H1 (cell line): ENCODE results near the gene RASEF. TPM values are rescaled to one million over a fixed set of nuclear protein-coding genes. Genes with fewer than 3 reads are reported as not detected.

Experiments
- CTCF ChIA-PET: fragments of 300-600 bp; sonication (Branson Sonifier 250); formaldehyde crosslinking; loops from one replicate; lab custom pipeline; 2021; ENCODE audit not compliant: partially characterized antibody; lab: Charles Lee
- POLR2A ChIA-PET: fragments of 300-600 bp; sonication (Branson Sonifier 250); formaldehyde crosslinking; loops from one replicate; lab custom pipeline; 2021; ENCODE audit warnings: inconsistent platforms; ENCODE audit not compliant: partially characterized antibody; lab: Charles Lee
- DNase-seq, 2 experiments: peaks; one replicate each; pipeline versions ENCODE4 v3.0.0 to v3.0.0-alpha.2; 2010 to 2022; ENCODE audit warnings: low spot score in 2 of 2, low read depth in 1 of 2, mixed read lengths in 1 of 2
- FAIRE-seq: peaks from 2 replicates; lab custom pipeline; 2011; peaks lifted over from hg19 to GRCh38; lab: Jason Lieb, UNC
- H2AFZ ChIP-seq: 2 replicates; pipeline ENCODE4 v1.8.1; 2012; ENCODE audit warnings: low read length, inconsistent platforms
- H2AK5ac ChIP-seq: 2 replicates; pipeline ENCODE4 v1.6.1; 2013; ENCODE audit warnings: low read depth, low read length
- H2BK120ac ChIP-seq: replicated peaks from 2 replicates; pipeline ENCODE3; 2013; ENCODE audit warnings: low read depth, low read length, inconsistent platforms
- H2BK12ac ChIP-seq: 2 replicates; pipeline ENCODE4 v1.6.1; 2013; ENCODE audit warnings: low read depth, low read length
- H2BK15ac ChIP-seq: 2 replicates; pipeline ENCODE4 v1.6.1; 2013; ENCODE audit warnings: low read length
- H2BK20ac ChIP-seq: 2 replicates; pipeline ENCODE4 v1.6.1; 2013; ENCODE audit warnings: low read length
- H2BK5ac ChIP-seq: 2 replicates; pipeline ENCODE4 v1.6.1; 2013; ENCODE audit warnings: low read depth, low read length
- H3K14ac ChIP-seq: 2 replicates; pipeline ENCODE4 v1.6.1; 2013; ENCODE audit warnings: inconsistent platforms; ENCODE audit not compliant: insufficient read length
- H3K18ac ChIP-seq: 2 replicates; pipeline ENCODE4 v1.6.1; 2013; ENCODE audit warnings: low read length; ENCODE audit errors: extremely low read depth
- H3K23ac ChIP-seq: 2 replicates; pipeline ENCODE4 v1.6.1; 2013; ENCODE audit warnings: inconsistent platforms; ENCODE audit not compliant: insufficient read length
- H3K23me2 ChIP-seq: 2 replicates; pipeline ENCODE4 v1.6.1; 2013; ENCODE audit warnings: low read depth, low read length
- H3K27ac ChIP-seq: 2 replicates; pipeline ENCODE4 v1.6.1; 2011; ENCODE audit warnings: low read depth, low read length, inconsistent platforms
- H3K27me3 ChIP-seq, 4 experiments: replicated peaks in 1 of 4; 1 replicate in 1 of 4; 2 replicates in 3 of 4; pipeline versions ENCODE4 v1.6.1 to v1.8.1; 2011 to 2013; ENCODE audit warnings: low read length in 3 of 4, mild to moderate bottlenecking in 3 of 4, inconsistent platforms in 2 of 4, mixed read lengths in 2 of 4, moderate library complexity in 1 of 4; ENCODE audit not compliant: control insufficient read depth in 3 of 4, insufficient read depth in 3 of 4; ENCODE audit errors: extremely low read depth in 1 of 4
- H3K36me3 ChIP-seq, 4 experiments: 2 replicates each; pipeline versions ENCODE4 v1.6.1 to v1.8.1; 2011 to 2013; ENCODE audit warnings: mild to moderate bottlenecking in 4 of 4, low read length in 3 of 4, moderate library complexity in 2 of 4, control low read depth in 1 of 4, inconsistent platforms in 1 of 4; ENCODE audit not compliant: insufficient read depth in 4 of 4, control insufficient read depth in 2 of 4
- H3K4ac ChIP-seq: replicated peaks from 2 replicates; pipeline ENCODE3; 2013; ENCODE audit warnings: low read length, low read depth, mixed read lengths, inconsistent platforms; ENCODE audit not compliant: insufficient read length
- H3K4me1 ChIP-seq, 4 experiments: replicated peaks in 1 of 4; 1 replicate in 1 of 4; 2 replicates in 3 of 4; pipeline versions ENCODE4 v1.6.1 to v1.8.1; 2011 to 2013; ENCODE audit warnings: low read length in 3 of 4, inconsistent platforms in 2 of 4, mixed read lengths in 1 of 4; ENCODE audit not compliant: insufficient read depth in 4 of 4, control insufficient read depth in 3 of 4
- H3K4me2 ChIP-seq, 2 experiments: 2 replicates each; pipeline versions ENCODE4 v1.6.1 to v1.8.1; 2011 to 2013; ENCODE audit warnings: low read depth in 2 of 2, low read length in 2 of 2, control low read depth in 1 of 2, inconsistent platforms in 1 of 2, mild to moderate bottlenecking in 1 of 2; ENCODE audit not compliant: insufficient read depth in 1 of 2
- H3K4me3 ChIP-seq, 4 experiments: fragments of 200-600, 300-600 bp in 1 of 4; sonication (generic), shearing (Covaris generic), sonication (Bioruptor Twin) in 1 of 4; 2 replicates each; pipeline versions ENCODE4 v1.5.1 to v1.8.1; 2011 to 2016; ENCODE audit warnings: low read length in 4 of 4, low read depth in 3 of 4, control low read depth in 2 of 4, inconsistent platforms in 2 of 4, mild to moderate bottlenecking in 2 of 4, mixed read lengths in 1 of 4, moderate library complexity in 1 of 4; ENCODE audit not compliant: insufficient read depth in 2 of 4; ENCODE audit errors: extremely low read depth in 1 of 4
- H3K56ac ChIP-seq: replicated peaks from 2 replicates; pipeline ENCODE3; 2013; ENCODE audit warnings: low read depth, mild to moderate bottlenecking, mixed read lengths, low read length, inconsistent platforms; ENCODE audit not compliant: insufficient read length
- H3K79me1 ChIP-seq: 2 replicates; pipeline ENCODE4 v1.6.1; 2013; ENCODE audit warnings: low read depth, low read length, control low read depth
- H3K79me2 ChIP-seq, 2 experiments: 2 replicates each; pipeline versions ENCODE4 v1.6.1 to v1.8.1; 2012 to 2013; ENCODE audit warnings: low read length in 2 of 2, mild to moderate bottlenecking in 2 of 2, inconsistent platforms in 1 of 2; ENCODE audit not compliant: insufficient read depth in 2 of 2, control insufficient read depth in 1 of 2
- H3K9ac ChIP-seq, 4 experiments: replicated peaks in 1 of 4; 1 replicate in 1 of 4; 2 replicates in 3 of 4; pipeline versions ENCODE4 v1.6.1 to v1.8.1; 2011 to 2013; ENCODE audit warnings: low read depth in 3 of 4, low read length in 3 of 4, control low read depth in 2 of 4, mild to moderate bottlenecking in 2 of 4, moderate library complexity in 2 of 4, inconsistent platforms in 1 of 4; ENCODE audit errors: extremely low read depth in 1 of 4
- H3K9me3 ChIP-seq, 2 experiments: 2 replicates each; pipeline versions ENCODE4 v1.6.1 to v1.8.1; 2012 to 2013; ENCODE audit warnings: mild to moderate bottlenecking in 2 of 2, moderate library complexity in 2 of 2, control low read depth in 1 of 2, inconsistent platforms in 1 of 2, low read depth in 1 of 2, low read length in 1 of 2, mixed read lengths in 1 of 2; ENCODE audit not compliant: insufficient read depth in 2 of 2
- H4K20me1 ChIP-seq, 2 experiments: replicated peaks in 1 of 2; 2 replicates each; pipeline versions ENCODE3 to v1.8.1; 2011 to 2013; ENCODE audit warnings: inconsistent platforms in 2 of 2, low read length in 2 of 2, mild to moderate bottlenecking in 1 of 2; ENCODE audit not compliant: insufficient read depth in 2 of 2, control insufficient read depth in 1 of 2
- H4K5ac ChIP-seq: 2 replicates; pipeline ENCODE4 v1.6.1; 2013; ENCODE audit warnings: low read length, low read depth, mixed read lengths, inconsistent platforms; ENCODE audit not compliant: insufficient read length
- H4K8ac ChIP-seq: 2 replicates; pipeline ENCODE4 v1.8.0; 2013; ENCODE audit warnings: mild to moderate bottlenecking, moderate library complexity, low read length, inconsistent platforms; ENCODE audit not compliant: insufficient read depth; ENCODE audit errors: extremely low read depth
- H4K91ac ChIP-seq: replicated peaks from 2 replicates; pipeline ENCODE3; 2013; ENCODE audit warnings: low read length, mixed read lengths, inconsistent platforms; ENCODE audit not compliant: insufficient read length
- ASH2L ChIP-seq: fragments of 200-600, 300-600 bp; sonication (generic); IDR thresholded peaks from one replicate; pipeline ENCODE4 v1.7.1; 2017; ENCODE audit warnings: low read length
- BACH1 ChIP-seq: IDR thresholded peaks from 2 replicates; pipeline ENCODE4 v1.6.1; 2012; ENCODE audit warnings: low read length, improper control_type of control experiment
- BCL11A ChIP-seq, 2 experiments: IDR thresholded peaks; one replicate each; pipeline ENCODE4 v1.6.1; 2011; ENCODE audit warnings: low read depth in 2 of 2, low read length in 2 of 2, mild to moderate bottlenecking in 2 of 2
- CHD1 ChIP-seq: IDR thresholded peaks from 2 replicates; pipeline ENCODE4 v1.6.1; 2012; ENCODE audit warnings: low read depth, low read length, improper control_type of control experiment
- EGR1 ChIP-seq: IDR thresholded peaks from 2 replicates; pipeline ENCODE4 v1.6.1; 2011; ENCODE audit warnings: low read depth, low read length, borderline replicate concordance
- EZH2 ChIP-seq: fragments of 200-600 bp; sonication (generic); IDR thresholded peaks from 2 replicates; pipeline ENCODE4 v1.7.1; 2012; ENCODE audit warnings: low read depth, mild to moderate bottlenecking, moderate library complexity, low read length, inconsistent platforms; ENCODE audit not compliant: severe bottlenecking
- HDAC6 ChIP-seq: IDR thresholded peaks from one replicate; pipeline ENCODE4 v1.7.1; 2012; ENCODE audit warnings: low read depth, mild to moderate bottlenecking, inconsistent platforms, low read length, moderate library complexity
- POLR2AphosphoS5 ChIP-seq: IDR thresholded peaks from 2 replicates; pipeline ENCODE4 v1.6.1; 2011; ENCODE audit warnings: low read depth, low read length
- RAD21 ChIP-seq, 2 experiments: IDR thresholded peaks in 1 of 2; conservative IDR thresholded peaks in 1 of 2; 2 replicates each; pipeline ENCODE4 v1.6.1; 2011; ENCODE audit warnings: low read depth in 2 of 2, low read length in 2 of 2, improper control_type of control experiment in 1 of 2, inconsistent platforms in 1 of 2, mild to moderate bottlenecking in 1 of 2, moderate library complexity in 1 of 2
- RFX5 ChIP-seq: IDR thresholded peaks from 2 replicates; pipeline ENCODE4 v1.6.1; 2011; ENCODE audit warnings: low read depth, low read length, improper control_type of control experiment, borderline replicate concordance
- SIX5 ChIP-seq: IDR thresholded peaks from 2 replicates; pipeline ENCODE4 v1.6.1; 2011; ENCODE audit warnings: mild to moderate bottlenecking, low read depth, low read length
- SP4 ChIP-seq: IDR thresholded peaks from 2 replicates; pipeline ENCODE4 v1.6.1; 2012; ENCODE audit warnings: low read length, inconsistent platforms
- SRF ChIP-seq: IDR thresholded peaks from 2 replicates; pipeline ENCODE4 v1.6.1; 2011; ENCODE audit warnings: mild to moderate bottlenecking, low read depth, low read length, moderate library complexity
- WGBS, 2 experiments: shearing (Covaris generic) in 1 of 2; methylation state at CpG; one replicate each; pipeline versions ENCODE4 v1.1.6 to v1.1.7; 2013 to 2015; ENCODE audit warnings: low lambda C conversion rate in 2 of 2, mixed read lengths in 2 of 2, inconsistent platforms in 1 of 2, low coverage in 1 of 2, missing lambda C conversion rate in 1 of 2; ENCODE audit not compliant: insufficient replicate concordance in 2 of 2, insufficient coverage in 1 of 2, insufficient read length in 1 of 2; ENCODE audit errors: extremely low coverage in 1 of 2, missing lambda C conversion rate in 1 of 2; 5-methylcytosine and 5-hydroxymethylcytosine counted together
- polyA plus RNA-seq, 7 experiments: library from polyadenylated mRNA; depleted of rRNA in 3 of 7; stranded (reverse) in 5 of 7; unstranded in 2 of 7; fragments of >200 nt in 5 of 7; fragments of 200-250 nt in 2 of 7; gene quantifications; 1 replicate in 5 of 7; 2 replicates in 1 of 7; 4 replicates in 1 of 7; pipeline versions ENCODE4 v1.2.1 to v1.2.3, GENCODE V29; 2011 to 2013; ENCODE audit warnings: missing spikeins in 2 of 7, mixed read lengths in 2 of 7
- total RNA-seq: library from RNA; stranded (reverse); fragmentation: NEBNext Ultra II Directional; extraction: Animal tissue kit (Norgen Biotek cat#: 25700); gene quantifications from 2 replicates; pipeline ENCODE4 v1.2.1, GENCODE V29; 2021

The RASEF gene
- total and polyA plus RNA-seq, 2 of the 8 experiments (the other 6 are each of a cell fraction or from before 2014, with no cell fraction given), result 1.1 to 4.6 TPM

GRCh38 chr9:82975176-82975575 lies 87.8 kb downstream of the RASEF start:
- Histone ChIP-seq H3K4me3 (no peak overlapping the region), H3K23ac (no peak overlapping the region), H3K27me3 (no peaks in the 10 kb centered on the region), H2BK20ac (no peak overlapping the region), H4K91ac (no peak overlapping the region), H3K36me3 (no peaks in the 10 kb centered on the region), H2BK120ac (no peak overlapping the region), H3K9me3 (peaks cover 0 to 7% of the 10 kb centered on the region in 2 experiments; a peak in 1 of 4 replicates), H3K4me2 (no peak overlapping the region), H3K14ac (no peak overlapping the region), H3K4ac (no peak overlapping the region), H2AFZ (0 out of 2 replicates have a peak overlapping the region, but pooled peaks have one; percentile 16), H2BK15ac (no peak overlapping the region), H3K79me1 (no peaks in the 10 kb centered on the region), H3K79me2 (no peaks in the 10 kb centered on the region), H3K27ac (no peak overlapping the region), H4K20me1 (no peaks in the 10 kb centered on the region), H3K9ac (no peak overlapping the region), H2AK5ac (no peak overlapping the region), H4K5ac (no peak overlapping the region), H3K23me2 (no peaks in the 10 kb centered on the region; the same call in 1 of the 2 replicates), H2BK5ac (no peak overlapping the region), H3K56ac (no peak overlapping the region), H3K18ac (no peak overlapping the region), H3K4me1 (no peaks in the 10 kb centered on the region), H2BK12ac (no peak overlapping the region), H4K8ac (no peak overlapping the region)
- DNase-seq (no peak), FAIRE-seq (no peak)
- WGBS, 2 experiments, result 89% methylated on average over 6 of the region's 6 CpGs; no CpG with 5 or more reads in 1 of the 2 experiments
- TF ChIP-seq HDAC6, result no peak
- TF ChIP-seq SRF, result no peak
- TF ChIP-seq EZH2, result no peak
- no peak for TF ChIP-seq CHD1
- TF ChIP-seq POLR2AphosphoS5, result no peak
- no peak for TF ChIP-seq BACH1
- no peak for TF ChIP-seq SP4
- no peak for TF ChIP-seq ASH2L
- TF ChIP-seq RFX5, result no peak
- no peak for TF ChIP-seq RAD21 (IDR thresholded peaks at IDR 0.05 in 1 of 2, conservative IDR thresholded peaks at IDR 0.05 in 1 of 2; ENCODE audit: low read depth in 2 of 2, low read length in 2 of 2)
- no peak for TF ChIP-seq SIX5
- no peak for TF ChIP-seq BCL11A (IDR thresholded peaks at IDR 0.05; ENCODE audit: low read depth in 2 of 2, low read length in 2 of 2)
- no peak for TF ChIP-seq EGR1
- POLR2A ChIA-PET, result no interaction called here
- CTCF ChIA-PET, result no interaction called here
